IPS DF 6.9 (cell line): Measurements from ENCODE around the gene NOL6.
"Not testable (repeated sequence)": the region's sequence is repeated elsewhere in the genome, so short reads cannot be mapped to it uniquely, and the experiment has no call there.

Source experiments
- DNase-seq: peaks from one replicate; pipeline ENCODE4 v3.0.0-alpha.2; 2013; ENCODE audit warnings: low read depth, low spot score
- H3K27ac ChIP-seq: one replicate; pipeline ENCODE4 v1.5.1; 2013; ENCODE audit warnings: low read length, control low read depth
- H3K27me3 ChIP-seq: 2 replicates; pipeline ENCODE4 v1.6.1; 2013; ENCODE audit warnings: mild to moderate bottlenecking, low read length; ENCODE audit not compliant: control insufficient read depth, insufficient read depth
- H3K36me3 ChIP-seq: 2 replicates; pipeline ENCODE4 v1.6.1; 2013; ENCODE audit warnings: low read length; ENCODE audit not compliant: control insufficient read depth, insufficient read depth
- H3K4me1 ChIP-seq: 2 replicates; pipeline ENCODE4 v1.6.1; 2013; ENCODE audit warnings: low read length; ENCODE audit not compliant: control insufficient read depth, insufficient read depth
- H3K4me3 ChIP-seq: 2 replicates; pipeline ENCODE4 v1.5.1; 2013; ENCODE audit warnings: mild to moderate bottlenecking, low read length
- H3K9me3 ChIP-seq: 2 replicates; pipeline ENCODE4 v1.6.1; 2013; ENCODE audit warnings: low read length, inconsistent platforms; ENCODE audit not compliant: control insufficient read depth, insufficient read depth
- WGBS: extraction: QIAGEN DNeasy Blood & Tissue Kit; methylation state at CpG from one replicate; pipeline ENCODE4 v1.1.7; 2013; ENCODE audit warnings: mixed read lengths, missing lambda C conversion rate; ENCODE audit not compliant: insufficient read length, insufficient coverage; 5-methylcytosine and 5-hydroxymethylcytosine counted together

The NOL6 gene

GRCh38 chr9:33506626-33507370 lies 33.1 kb upstream of the NOL6 start:
- H3K36me3 ChIP-seq = no peaks in the 10 kb centered on the region

GRCh38 chr9:33498387-33498786 lies 24.7 kb upstream of the NOL6 start:
- Histone ChIP-seq H3K36me3 (no peaks in the 10 kb centered on the region), H3K27ac (no peak overlapping the region), H3K9me3 (no peaks in the 10 kb centered on the region), H3K27me3 (no peaks in the 10 kb centered on the region), H3K4me3 (no peak overlapping the region), H3K4me1 (no peaks in the 10 kb centered on the region)
- DNase-seq = no peak
- WGBS = no CpG with 5 or more reads among the region's 1 CpG

More at GRCh38 chr9:33506626-33507370, 33.1 kb upstream of the NOL6 start:
- DNase-seq = no peak
- Histone ChIP-seq H3K27ac (no peak overlapping the region), H3K9me3 (no peaks in the 10 kb centered on the region), H3K4me3 (no peak overlapping the region), H3K4me1 (no peaks in the 10 kb centered on the region), H3K27me3 (no peaks in the 10 kb centered on the region)
- no CpG with 5 or more reads among the region's 7 CpGs for WGBS

- 100% methylated on average over 1 of the region's 2 CpGs for WGBS
- not testable (repeated sequence) for H3K36me3 ChIP-seq, H3K27me3 ChIP-seq, H3K9me3 ChIP-seq, H3K4me3 ChIP-seq, H3K27ac ChIP-seq, DNase-seq, H3K4me1 ChIP-seq
These were observed 20.1 kb upstream of the NOL6 start for GRCh38 chr9:33493819-33494218.

GRCh38 chr9:33489066-33489465 lies 15.3 kb upstream of the NOL6 start:
- H3K27ac ChIP-seq = no peak overlapping the region
- WGBS = no CpG with 5 or more reads among the region's 2 CpGs

GRCh38 chr9:33485312-33485711 lies 11.6 kb upstream of the NOL6 start:
- not testable (repeated sequence) for H3K27ac ChIP-seq, DNase-seq, H3K27me3 ChIP-seq, H3K4me3 ChIP-seq, H3K9me3 ChIP-seq, H3K4me1 ChIP-seq, H3K36me3 ChIP-seq

More at GRCh38 chr9:33489066-33489465, 15.3 kb upstream of the NOL6 start:
- H3K4me3 ChIP-seq = no peak overlapping the region
- H3K27me3 ChIP-seq = no peaks in the 10 kb centered on the region
- H3K9me3 ChIP-seq = no peaks in the 10 kb centered on the region
- no peaks in the 10 kb centered on the region for H3K4me1 ChIP-seq
- DNase-seq = no peak
- H3K36me3 ChIP-seq = no peaks in the 10 kb centered on the region

- DNase-seq = no peak
- WGBS = no CpG with 5 or more reads among the region's 6 CpGs
- no peaks in the 10 kb centered on the region for H3K9me3 ChIP-seq
These were observed 7.3 kb upstream of the NOL6 start for GRCh38 chr9:33480976-33481375.

GRCh38 chr9:33480106-33480505 lies 6.4 kb upstream of the NOL6 start:
- Histone ChIP-seq H3K4me3 (no peak overlapping the region), H3K27ac (no peak overlapping the region)
- no CpG with 5 or more reads among the region's 2 CpGs for WGBS

More at GRCh38 chr9:33480976-33481375, 7.3 kb upstream of the NOL6 start:
- H3K4me1 ChIP-seq = no peaks in the 10 kb centered on the region
- no peak overlapping the region for H3K27ac ChIP-seq
- no peaks in the 10 kb centered on the region for H3K36me3 ChIP-seq
- no peak overlapping the region for H3K4me3 ChIP-seq
- H3K27me3 ChIP-seq = no peaks in the 10 kb centered on the region

GRCh38 chr9:33476503-33476902 lies 2.8 kb upstream of the NOL6 start:
- no peak overlapping the region for H3K4me3 ChIP-seq
- no CpG with 5 or more reads among the region's 10 CpGs for WGBS
- no peaks in the 10 kb centered on the region for H3K9me3 ChIP-seq

More at GRCh38 chr9:33480106-33480505, 6.4 kb upstream of the NOL6 start:
- no peaks in the 10 kb centered on the region for H3K9me3 ChIP-seq
- no peak for DNase-seq
- no peaks in the 10 kb centered on the region for H3K27me3 ChIP-seq
- H3K4me1 ChIP-seq = no peaks in the 10 kb centered on the region
- no peaks in the 10 kb centered on the region for H3K36me3 ChIP-seq

GRCh38 chr9:33475357-33475756 lies 1.6 kb upstream of the NOL6 start:
- no peak overlapping the region for H3K4me3 ChIP-seq
- H3K9me3 ChIP-seq = no peaks in the 10 kb centered on the region
- no peaks in the 10 kb centered on the region for H3K4me1 ChIP-seq
- no peaks in the 10 kb centered on the region for H3K27me3 ChIP-seq
- no peak for DNase-seq
- no CpG with 5 or more reads among the region's 1 CpG for WGBS
- no peaks in the 10 kb centered on the region for H3K36me3 ChIP-seq
- no peak overlapping the region for H3K27ac ChIP-seq

More at GRCh38 chr9:33476503-33476902, 2.8 kb upstream of the NOL6 start:
- Histone ChIP-seq H3K36me3 (no peaks in the 10 kb centered on the region), H3K27ac (no peak overlapping the region), H3K4me1 (no peaks in the 10 kb centered on the region), H3K27me3 (no peaks in the 10 kb centered on the region)
- no peak for DNase-seq

GRCh38 chr9:33472881-33473615 lies 676 bp downstream of the NOL6 start:
- WGBS = no CpG with 5 or more reads among the region's 18 CpGs
- no peak overlapping the region for H3K27ac ChIP-seq

More at GRCh38 chr9:33472881-33473615, 676 bp downstream of the NOL6 start:
- Histone ChIP-seq H3K36me3 (peaks cover 18% of the 10 kb centered on the region), H3K9me3 (no peaks in the 10 kb centered on the region), H3K27me3 (no peaks in the 10 kb centered on the region), H3K4me3 (peak overlapping the region; percentile 79), H3K4me1 (no peaks in the 10 kb centered on the region)
- no peak for DNase-seq
